ENCODE data around the gene MRPL46. TPM values are rescaled to one million over a fixed set of nuclear protein-coding genes. Genes with fewer than 3 reads are reported as not detected.

Gene MRPL46
- total and polyA plus RNA-seq, 12 donors, result 31.7 to 194 (median 45.1) TPM

- H3K36me3 ChIP-seq (replicated peaks in 1 of 2), result peaks cover 0 to 25% of the 10 kb centered on the region in 2 donors
- H3K4me1 ChIP-seq (replicated peaks in 1 of 2), result peaks cover 0 to 7% of the 10 kb centered on the region in 2 donors
- 89 to 92% (median 91%) methylated on average over 3 of the region's 3 CpGs for WGBS, 4 donors
- H3K4me3 ChIP-seq, result no peak overlapping the region
- no peaks in the 10 kb centered on the region for H3K9me3 ChIP-seq (replicated peaks in 1 of 3)
- H3K27ac ChIP-seq, result no peak overlapping the region
- H3K27me3 ChIP-seq, result no peaks in the 10 kb centered on the region
- no peak for TF ChIP-seq POLR2A (IDR thresholded peaks at IDR 0.05)
- TF ChIP-seq, protein P1, sequence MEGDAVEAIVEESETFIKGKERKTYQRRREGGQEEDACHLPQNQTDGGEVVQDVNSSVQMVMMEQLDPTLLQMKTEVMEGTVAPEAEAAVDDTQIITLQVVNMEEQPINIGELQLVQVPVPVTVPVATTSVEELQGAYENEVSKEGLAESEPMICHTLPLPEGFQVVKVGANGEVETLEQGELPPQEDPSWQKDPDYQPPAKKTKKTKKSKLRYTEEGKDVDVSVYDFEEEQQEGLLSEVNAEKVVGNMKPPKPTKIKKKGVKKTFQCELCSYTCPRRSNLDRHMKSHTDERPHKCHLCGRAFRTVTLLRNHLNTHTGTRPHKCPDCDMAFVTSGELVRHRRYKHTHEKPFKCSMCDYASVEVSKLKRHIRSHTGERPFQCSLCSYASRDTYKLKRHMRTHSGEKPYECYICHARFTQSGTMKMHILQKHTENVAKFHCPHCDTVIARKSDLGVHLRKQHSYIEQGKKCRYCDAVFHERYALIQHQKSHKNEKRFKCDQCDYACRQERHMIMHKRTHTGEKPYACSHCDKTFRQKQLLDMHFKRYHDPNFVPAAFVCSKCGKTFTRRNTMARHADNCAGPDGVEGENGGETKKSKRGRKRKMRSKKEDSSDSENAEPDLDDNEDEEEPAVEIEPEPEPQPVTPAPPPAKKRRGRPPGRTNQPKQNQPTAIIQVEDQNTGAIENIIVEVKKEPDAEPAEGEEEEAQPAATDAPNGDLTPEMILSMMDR (IDR thresholded peaks at IDR 0.05), result no peak
- DNase-seq, result no peak
- intact Hi-C loops (cut with DNase I), result no loop called here
These were observed 44.9 kb upstream of the MRPL46 start for GRCh38 chr15:88512078-88512477.

GRCh38 chr15:88511161-88511560 is 44.0 kb upstream of the MRPL46 start:
- Histone ChIP-seq H3K9me3 (replicated peaks in 1 of 3) (no peaks in the 10 kb centered on the region), H3K4me3 (no peak overlapping the region), H3K27me3 (no peaks in the 10 kb centered on the region), H3K27ac (no peak overlapping the region), H3K4me1 (replicated peaks in 1 of 2) (peaks cover 0 to 7% of the 10 kb centered on the region in 2 donors), H3K36me3 (replicated peaks in 1 of 2) (peaks cover 0 to 25% of the 10 kb centered on the region in 2 donors)
- intact Hi-C loops (cut with DNase I), result no loop called here
- 71 to 97% (median 91%) methylated on average over 2 of the region's 2 CpGs for WGBS, 4 donors
- no peak for TF ChIP-seq POLR2A (IDR thresholded peaks at IDR 0.05)
- TF ChIP-seq, protein P1 (IDR thresholded peaks at IDR 0.05), result no peak
- DNase-seq, result no peak

DNA sequence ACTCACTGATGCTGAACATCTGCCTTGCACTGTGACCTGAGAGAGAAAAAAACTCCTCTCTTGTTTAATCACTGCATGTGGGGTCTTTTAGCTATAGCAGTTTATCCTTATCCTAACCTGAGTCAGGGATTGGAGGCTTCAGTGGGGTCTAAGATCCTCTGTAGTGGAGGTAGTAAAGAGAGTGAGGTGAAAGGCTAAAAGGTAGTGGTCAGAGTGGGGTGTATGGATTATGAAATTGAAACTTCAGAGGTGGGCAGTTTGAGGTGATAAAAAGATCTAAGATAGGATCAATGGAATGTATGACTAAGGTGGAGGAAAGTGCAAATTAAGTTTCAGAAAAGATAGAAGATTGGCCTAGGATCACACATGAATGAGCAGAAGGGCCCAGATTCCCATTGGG is 42.8 kb upstream of the MRPL46 start:
- intact Hi-C loops (cut with DNase I), result loop anchor here in 1 of 2 donors (10.0 kb wide), 1 partner anchor 105 kb away; no protein-coding TSS in a partner anchor
- peaks cover 0 to 25% of the 10 kb centered on the region in 2 donors for H3K36me3 ChIP-seq (replicated peaks in 1 of 2)
- no peak for DNase-seq

GRCh38 chr15:88509321-88509720 is 42.1 kb upstream of the MRPL46 start:
- Histone ChIP-seq H3K27me3 (no peaks in the 10 kb centered on the region), H3K4me1 (replicated peaks in 1 of 2) (peaks cover 0 to 7% of the 10 kb centered on the region in 2 donors), H3K9me3 (replicated peaks in 1 of 3) (no peaks in the 10 kb centered on the region), H3K36me3 (replicated peaks in 1 of 2) (peaks cover 0 to 25% of the 10 kb centered on the region in 2 donors), H3K4me3 (no peak overlapping the region), H3K27ac (no peak overlapping the region)
- WGBS, 4 donors, result 92 to 99% (median 96%) methylated on average over 4 of the region's 4 CpGs
- no peak for TF ChIP-seq POLR2A (IDR thresholded peaks at IDR 0.05)
- TF ChIP-seq, protein P1 (IDR thresholded peaks at IDR 0.05), result no peak
- intact Hi-C loops (cut with DNase I), result loop anchor here in 1 of 2 donors (10.0 kb wide), 1 partner anchor 105 kb away; no protein-coding TSS in a partner anchor
- no peak for DNase-seq

More for the DNA sequence above, 42.8 kb upstream of the MRPL46 start:
- peaks cover 0 to 7% of the 10 kb centered on the region in 2 donors for H3K4me1 ChIP-seq (replicated peaks in 1 of 2)
- no peak for TF ChIP-seq POLR2A (IDR thresholded peaks at IDR 0.05)
- TF ChIP-seq, protein P1 (IDR thresholded peaks at IDR 0.05), result no peak
- no peaks in the 10 kb centered on the region for H3K27me3 ChIP-seq
- H3K4me3 ChIP-seq, result no peak overlapping the region
- no peak overlapping the region for H3K27ac ChIP-seq
- no peaks in the 10 kb centered on the region for H3K9me3 ChIP-seq (replicated peaks in 1 of 3)
